ENCODE data around the gene CELSR1.
"Not testable (repeated sequence)": the region's sequence is repeated elsewhere in the genome, so short reads cannot be mapped to it uniquely, and the experiment has no call there.

CELSR1 gene

DNA sequence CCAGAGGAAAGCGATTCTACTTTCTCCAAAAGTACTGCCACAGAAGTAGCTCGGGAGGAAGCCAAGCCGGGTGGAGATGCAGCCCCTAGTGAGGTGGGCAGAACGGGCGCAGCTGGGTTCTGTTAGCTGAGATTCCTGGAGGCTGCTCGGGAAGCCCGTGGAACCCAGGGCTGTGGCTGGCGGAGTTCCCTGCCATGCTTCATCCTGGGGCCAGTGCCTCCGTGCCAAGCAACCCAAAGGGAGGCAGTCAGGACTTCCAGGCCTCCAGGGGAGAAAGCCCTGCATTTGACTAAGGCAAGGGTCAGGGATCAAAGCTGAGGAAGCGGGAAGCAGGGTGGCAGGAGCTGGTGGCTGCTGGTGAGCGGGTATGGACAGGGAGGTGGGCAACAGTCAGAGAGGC, 208.6 kb downstream of the CELSR1 start:
- DNase-seq (ENCODE audit: low read depth in 2 of 2) = no peak

- no peak for DNase-seq (ENCODE audit: low read depth in 2 of 2)
Measured at GRCh38 chr22:46327691-46328465, 209.5 kb downstream of the CELSR1 start.

DNA sequence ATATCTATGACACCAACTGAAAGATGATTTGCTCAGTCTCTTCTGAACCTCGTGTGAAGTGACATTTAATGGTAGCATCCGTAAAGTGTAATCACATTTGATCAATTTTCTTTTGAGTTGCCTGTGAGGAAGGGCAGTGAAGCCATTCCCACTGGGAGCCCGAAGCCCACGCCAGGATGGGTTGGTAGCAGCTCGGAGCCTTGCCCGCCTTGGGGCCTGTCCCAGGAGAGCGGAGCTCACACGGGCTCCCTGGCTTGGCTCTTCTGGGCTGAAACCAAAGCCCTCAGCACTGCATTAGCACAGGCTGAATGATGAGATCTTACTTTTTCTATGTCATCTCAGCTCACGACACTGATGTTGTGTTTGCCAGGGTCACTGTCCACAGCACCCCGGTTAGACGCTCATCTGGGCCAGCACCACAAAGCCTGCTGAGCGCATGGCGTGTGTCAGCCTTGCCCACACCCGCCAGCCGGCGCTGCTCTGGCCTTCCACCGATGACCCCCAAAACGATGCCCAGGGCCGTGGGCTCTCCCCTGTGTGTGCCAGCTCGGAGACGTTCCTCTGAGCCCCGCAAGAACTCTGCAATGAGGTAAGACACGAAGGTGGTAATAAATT, 211.2 kb downstream of the CELSR1 start:
- no peak for DNase-seq (ENCODE audit: low read depth in 2 of 2)

- no peak for DNase-seq (ENCODE audit: low read depth in 2 of 2)
Measured at GRCh38 chr22:46323162-46323561, 214.3 kb downstream of the CELSR1 start.

DNA sequence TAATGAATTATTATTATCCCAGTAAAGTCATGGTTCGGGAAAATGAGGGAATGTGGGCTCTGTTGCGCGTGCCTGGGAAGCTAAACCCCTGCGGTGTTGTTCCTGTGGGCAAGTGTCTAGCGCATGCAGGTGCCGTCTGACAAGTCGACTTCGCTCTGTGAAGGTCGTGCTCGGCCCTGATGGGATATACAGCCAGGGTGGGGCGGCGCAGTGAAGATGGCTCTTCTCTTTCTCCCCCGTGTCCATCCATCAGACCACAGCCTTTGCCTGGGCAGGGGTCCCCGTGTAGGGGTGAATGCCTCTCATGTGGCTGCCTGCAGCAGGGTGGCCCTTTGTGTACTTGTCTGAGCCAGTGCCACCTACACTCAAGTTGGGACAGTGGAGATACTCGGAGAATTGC, 214.7 kb downstream of the CELSR1 start:
- no peak for DNase-seq (ENCODE audit: low read depth in 2 of 2)

GRCh38 chr22:46320716-46321386, 216.6 kb downstream of the CELSR1 start:
- DNase-seq (ENCODE audit: low read depth in 2 of 2) = no peak

- DNase-seq (ENCODE audit: low read depth in 2 of 2) = no peak
Measured at GRCh38 chr22:46320166-46320710, 217.2 kb downstream of the CELSR1 start.

- no peak for DNase-seq (ENCODE audit: low read depth in 2 of 2)
Measured at GRCh38 chr22:46319319-46319718, 218.1 kb downstream of the CELSR1 start.

GRCh38 chr22:46318576-46318975, 218.8 kb downstream of the CELSR1 start:
- DNase-seq (ENCODE audit: low read depth in 2 of 2) = no peak

GRCh38 chr22:46317646-46318045, 219.8 kb downstream of the CELSR1 start:
- DNase-seq (ENCODE audit: low read depth in 2 of 2) = no peak

DNA sequence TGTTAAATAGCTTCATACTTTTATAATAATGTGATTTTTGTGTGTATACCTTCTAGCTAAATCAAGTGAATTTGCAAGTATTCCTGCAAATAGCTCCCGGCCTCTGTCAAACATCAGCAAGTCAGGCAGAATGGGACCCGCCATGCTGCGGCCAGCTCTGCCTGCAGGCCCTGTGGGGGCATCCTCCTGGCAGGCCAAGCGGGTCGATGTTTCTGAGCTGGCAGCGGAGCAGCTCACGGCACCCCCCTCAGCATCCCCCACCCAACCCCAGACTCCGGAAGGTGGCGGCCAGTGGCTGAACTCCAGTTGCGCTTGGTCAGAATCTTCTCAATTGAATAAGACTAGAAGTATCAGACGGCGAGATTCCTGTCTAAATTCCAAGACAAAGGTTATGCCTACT, 221.4 kb downstream of the CELSR1 start:
- no peak for DNase-seq (ENCODE audit: low read depth in 2 of 2)

GRCh38 chr22:46312848-46313247, 224.6 kb downstream of the CELSR1 start:
- DNase-seq (ENCODE audit: low read depth in 2 of 2) = not testable (repeated sequence)

- DNase-seq (ENCODE audit: low read depth in 2 of 2) = no peak
Measured at GRCh38 chr22:46312056-46312455, 225.4 kb downstream of the CELSR1 start.

Measured in activated CD4-positive, alpha-beta T cell treated with anti-CD3 and anti-CD28 coated beads for 24 hours (primary cell).